Endodermal cell (in vitro differentiated cells): ENCODE results near the gene IL17A. TPM values are rescaled to one million over a fixed set of nuclear protein-coding genes. Genes with fewer than 3 reads are reported as not detected.
A peak's percentile ranks its signal among the peaks of the same experiment; 100 is the strongest.

Experiments used
- DNase-seq: peaks from one replicate; pipeline ENCODE4 v3.0.0-alpha.2; 2017
- H3K27ac ChIP-seq: 2 replicates; pipeline ENCODE4 v1.5.1; 2013; ENCODE audit warnings: mild to moderate bottlenecking, low read depth, low read length, moderate library complexity
- H3K27me3 ChIP-seq: 2 replicates; pipeline ENCODE4 v1.6.1; 2013; ENCODE audit warnings: mild to moderate bottlenecking, low read length, moderate library complexity; ENCODE audit not compliant: insufficient read depth, control insufficient read depth, poor library complexity, severe bottlenecking
- H3K36me3 ChIP-seq: 2 replicates; pipeline ENCODE4 v1.7.0; 2013; ENCODE audit warnings: mild to moderate bottlenecking, low read length, moderate library complexity; ENCODE audit not compliant: control insufficient read depth, insufficient read depth
- H3K4me1 ChIP-seq: one replicate; pipeline ENCODE4 v1.7.0; 2013; ENCODE audit warnings: low read length; ENCODE audit not compliant: control insufficient read depth, insufficient read depth
- H3K4me3 ChIP-seq: 2 replicates; pipeline ENCODE4 v1.5.1; 2013; ENCODE audit warnings: mild to moderate bottlenecking, low read length, moderate library complexity
- H3K9ac ChIP-seq: 2 replicates; pipeline ENCODE4 v1.6.1; 2013; ENCODE audit warnings: mild to moderate bottlenecking, low read length, moderate library complexity; ENCODE audit not compliant: poor library complexity, severe bottlenecking; ENCODE audit errors: extremely low read depth
- H3K9me3 ChIP-seq: 2 replicates; pipeline ENCODE4 v1.6.1; 2013; ENCODE audit warnings: mild to moderate bottlenecking, low read length, moderate library complexity; ENCODE audit not compliant: control insufficient read depth
- H3K27ac Mint-ChIP-seq: 2 replicates; pipeline ENCODE4 v1.8.0; 2020; ENCODE audit warnings: mixed read lengths
- H3K27me3 Mint-ChIP-seq: 2 replicates; pipeline ENCODE4 v1.8.0; 2021; ENCODE audit warnings: mild to moderate bottlenecking, mixed read lengths; ENCODE audit not compliant: insufficient read depth
- H3K36me3 Mint-ChIP-seq: 2 replicates; pipeline ENCODE4 v1.8.0; 2020; ENCODE audit warnings: low read depth, mixed read lengths
- H3K4me1 Mint-ChIP-seq: 2 replicates; pipeline ENCODE4 v1.8.0; 2020; ENCODE audit warnings: mixed read lengths
- H3K4me3 Mint-ChIP-seq: 2 replicates; pipeline ENCODE4 v1.8.0; 2020; ENCODE audit warnings: mild to moderate bottlenecking, moderate library complexity, mixed read lengths
- H3K9me3 Mint-ChIP-seq: 2 replicates; pipeline ENCODE4 v1.8.0; 2020; ENCODE audit warnings: mild to moderate bottlenecking, mixed read lengths
- CTCF ChIP-seq: fragments of 200-600 bp; sonication (generic); conservative IDR thresholded peaks from 2 replicates; pipeline ENCODE4 v1.5.0; 2021; ENCODE audit warnings: antibody characterized with exemption, mild to moderate bottlenecking
- WGBS, 2 experiments: methylation state at CpG; one replicate each; pipeline versions ENCODE4 v1.1.5 to v1.1.7; 2013; ENCODE audit warnings: missing lambda C conversion rate in 2 of 2, mixed read lengths in 1 of 2; ENCODE audit not compliant: insufficient coverage in 1 of 2, insufficient read length in 1 of 2; 5-methylcytosine and 5-hydroxymethylcytosine counted together
- total RNA-seq, 2 donors: library from RNA; stranded (reverse); fragmentation: NEBNext Ultra II Directional in 1 of 2; extraction: Animal tissue kit (Norgen Biotek cat#: 25700) in 1 of 2; gene quantifications; 2 replicates in 1 of 2; 3 replicates in 1 of 2; pipeline ENCODE4 v1.2.1, GENCODE V29; 2021

The IL17A gene
- total RNA-seq, 2 donors from 2014 or later = not detected

DNA sequence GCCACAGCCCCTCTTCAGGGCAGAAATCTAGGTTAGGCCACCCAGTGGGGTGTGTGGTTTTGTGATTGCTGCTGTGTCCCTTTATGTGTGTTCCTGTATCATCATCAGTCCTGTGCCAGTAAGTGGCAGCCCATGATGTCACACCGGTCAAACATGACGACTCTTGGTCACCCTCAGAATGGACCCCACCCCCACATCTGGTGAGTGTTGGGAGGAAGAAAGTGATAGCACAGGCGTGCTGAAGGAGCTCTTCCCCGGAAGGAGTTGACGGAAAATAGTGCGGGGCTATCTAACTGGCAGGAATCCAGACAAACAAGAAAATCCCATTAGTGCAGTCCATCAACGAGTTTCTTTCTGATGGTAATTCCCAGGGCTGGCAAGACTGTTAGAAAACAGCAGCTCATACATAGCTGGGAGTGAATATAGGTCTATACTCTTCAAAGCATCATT, 33.4 kb upstream of the IL17A start:
- Histone ChIP-seq H3K4me3 (no peak overlapping the region), H3K27me3 (no peaks in the 10 kb centered on the region), H3K9me3 (no peaks in the 10 kb centered on the region), H3K9ac (no peak overlapping the region), H3K27ac (no peak overlapping the region), H3K36me3 (no peaks in the 10 kb centered on the region), H3K4me1 (no peaks in the 10 kb centered on the region)
- no peaks in the 10 kb centered on the region for H3K36me3 Mint-ChIP-seq
- DNase-seq = peak; percentile 65
- H3K4me3 Mint-ChIP-seq = no peak overlapping the region
- H3K9me3 Mint-ChIP-seq = no peaks in the 10 kb centered on the region
- peak overlapping the region; percentile 53 for H3K27ac Mint-ChIP-seq
- 79 to 84% methylated on average over 5 to 7 of the region's 7 CpGs for WGBS, 2 experiments
- peaks cover 35% of the 10 kb centered on the region for H3K4me1 Mint-ChIP-seq
- no peaks in the 10 kb centered on the region for H3K27me3 Mint-ChIP-seq
- no peak for TF ChIP-seq CTCF

DNA sequence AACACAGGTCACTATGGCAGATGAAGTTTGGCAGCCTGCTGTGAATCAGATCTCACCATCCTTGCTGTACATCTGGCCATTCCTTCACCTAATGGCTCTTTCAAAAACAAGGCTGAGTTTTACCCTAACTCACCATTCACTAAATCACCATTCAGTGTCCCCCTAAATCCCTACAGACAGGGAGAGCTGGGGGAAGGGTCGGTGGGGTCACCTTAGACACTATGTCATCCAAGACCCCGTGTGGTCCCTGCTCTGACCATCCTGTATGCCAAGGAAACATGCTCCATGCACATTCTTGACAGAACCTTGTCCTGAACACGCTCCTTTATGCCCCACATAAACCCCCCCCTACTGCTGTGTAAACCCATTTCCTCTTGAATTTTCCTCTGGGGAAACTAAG, 31.8 kb upstream of the IL17A start:
- H3K27ac ChIP-seq = no peak overlapping the region

GRCh38 chr6:52155791-52156576, 30.2 kb upstream of the IL17A start:
- Histone ChIP-seq H3K9me3 (peaks cover 7% of the 10 kb centered on the region), H3K4me1 (no peaks in the 10 kb centered on the region), H3K4me3 (no peak overlapping the region), H3K36me3 (no peaks in the 10 kb centered on the region), H3K9ac (no peak overlapping the region), H3K27me3 (no peaks in the 10 kb centered on the region), H3K27ac (no peak overlapping the region)
- H3K4me1 Mint-ChIP-seq = peaks cover 35% of the 10 kb centered on the region
- peaks cover 10% of the 10 kb centered on the region for H3K9me3 Mint-ChIP-seq
- H3K27ac Mint-ChIP-seq = no peak overlapping the region
- 76 to 80% methylated on average over 2 to 7 of the region's 7 CpGs for WGBS, 2 experiments
- H3K27me3 Mint-ChIP-seq = no peaks in the 10 kb centered on the region
- no peaks in the 10 kb centered on the region for H3K36me3 Mint-ChIP-seq
- no peak for TF ChIP-seq CTCF
- no peak overlapping the region for H3K4me3 Mint-ChIP-seq
- DNase-seq = peak; percentile 63

More for the DNA sequence above, 31.8 kb upstream of the IL17A start:
- H3K4me3 Mint-ChIP-seq = no peak overlapping the region
- H3K9me3 Mint-ChIP-seq = peaks cover 3% of the 10 kb centered on the region
- TF ChIP-seq CTCF = no peak
- no peaks in the 10 kb centered on the region for H3K4me1 ChIP-seq
- no peak overlapping the region for H3K27ac Mint-ChIP-seq
- no peaks in the 10 kb centered on the region for H3K9me3 ChIP-seq
- H3K27me3 Mint-ChIP-seq = no peaks in the 10 kb centered on the region
- WGBS, 2 experiments = 90 to 97% methylated on average over 3 of the region's 3 CpGs
- H3K36me3 Mint-ChIP-seq = no peaks in the 10 kb centered on the region
- no peak for DNase-seq
- H3K36me3 ChIP-seq = no peaks in the 10 kb centered on the region
- no peak overlapping the region for H3K9ac ChIP-seq
- H3K27me3 ChIP-seq = no peaks in the 10 kb centered on the region
- peaks cover 35% of the 10 kb centered on the region for H3K4me1 Mint-ChIP-seq
- no peak overlapping the region for H3K4me3 ChIP-seq
